Posterior cingulate gyrus (tissue), 11 donors: Measurements from ENCODE around the gene BRME1.
A peak's percentile ranks its signal among the peaks of the same experiment; 100 is the strongest.
"Not testable (repeated sequence)": the region's sequence is repeated elsewhere in the genome, so short reads cannot be mapped to it uniquely, and the experiment has no call there.

Source experiments
- DNase-seq, 10 donors: peaks; one replicate each; pipeline versions ENCODE4 v3.0.0 to v3.0.0-alpha.2; 2020 to 2021; ENCODE audit warnings: mixed read lengths in 3 of 10
- intact Hi-C: fragments of 100-400 bp; cut with DNase I; formaldehyde crosslinking; loops from one replicate; pipeline ENCODE4 v1.15.1; 2023

BRME1 gene

DNA sequence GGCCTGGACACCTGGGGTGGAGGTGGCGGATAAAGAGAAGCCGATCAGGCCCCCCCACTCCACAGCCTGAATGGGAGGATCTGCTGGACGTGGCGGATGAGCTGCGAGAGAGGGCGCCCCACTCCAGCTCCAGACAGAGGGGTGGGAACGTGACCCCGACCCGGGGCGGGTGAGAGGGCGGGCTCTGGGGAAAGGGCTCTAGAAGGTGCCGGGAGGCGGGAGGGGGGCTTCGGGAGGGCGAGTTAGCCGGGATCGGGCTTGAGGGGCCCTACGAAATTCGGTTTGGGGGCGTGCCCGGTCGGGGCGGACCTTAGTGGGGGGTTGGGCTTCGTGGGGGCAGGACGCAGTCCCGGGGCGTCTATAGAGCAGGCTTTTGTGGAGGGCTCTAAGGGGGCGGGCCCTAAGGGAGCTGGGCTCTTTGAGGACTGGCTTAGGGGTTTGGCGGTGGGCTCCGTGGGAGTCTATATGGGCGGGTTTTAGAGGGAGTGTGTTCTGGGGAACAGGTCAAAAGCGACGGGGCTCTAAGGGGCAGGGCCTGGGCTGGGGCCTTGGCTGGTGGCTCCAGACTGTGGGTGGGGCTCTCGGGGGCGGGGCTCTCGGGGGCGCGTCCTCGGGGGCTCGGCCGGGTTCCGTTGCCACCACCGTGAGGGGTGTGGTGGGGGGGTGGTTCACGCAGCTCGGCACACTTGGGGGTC, 33.1 kb downstream of the BRME1 start:
- peak in 1 of 10 donors; percentile 59 for DNase-seq
- intact Hi-C loops, result no loop called here

DNA sequence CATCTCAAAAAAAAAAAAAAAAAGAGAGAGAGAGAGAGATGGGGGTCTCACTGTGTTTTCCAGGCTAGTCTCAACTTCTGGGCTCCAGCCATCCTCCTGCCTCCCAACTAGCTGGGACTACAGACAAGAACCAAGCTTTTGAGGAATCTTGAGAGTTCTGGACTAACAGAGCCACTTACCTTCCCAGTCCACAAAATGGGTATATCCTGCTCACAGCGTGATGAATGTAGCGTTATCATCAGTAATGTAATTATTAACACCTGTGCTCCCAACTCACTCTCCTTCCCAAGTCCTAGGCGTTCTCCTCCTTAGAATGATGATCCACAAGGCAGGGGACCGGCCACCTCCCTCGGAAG, 33.6 kb downstream of the BRME1 start:
- intact Hi-C loops, result no loop called here
- DNase-seq, result no peak

DNA sequence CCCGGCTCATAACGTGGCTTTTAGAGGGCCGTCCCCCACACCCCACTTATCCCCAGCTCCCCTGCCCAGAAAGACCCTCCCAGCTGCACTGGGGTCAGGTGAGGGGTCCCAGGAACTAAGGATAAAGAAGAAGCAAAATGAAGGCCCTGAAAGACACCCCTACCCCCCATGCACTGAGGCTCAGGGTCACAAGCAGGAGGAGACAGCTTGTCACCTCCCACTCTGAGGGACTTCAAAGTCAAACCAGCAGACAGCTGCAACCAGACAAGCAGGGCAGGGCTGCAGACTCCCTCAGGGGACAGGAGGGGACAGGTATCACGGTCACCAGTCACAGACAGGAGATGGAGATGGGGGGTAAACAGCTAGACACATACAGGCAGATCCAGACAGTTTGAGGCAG, 35.0 kb downstream of the BRME1 start:
- intact Hi-C loops, result no loop called here
- DNase-seq, result no peak

DNA sequence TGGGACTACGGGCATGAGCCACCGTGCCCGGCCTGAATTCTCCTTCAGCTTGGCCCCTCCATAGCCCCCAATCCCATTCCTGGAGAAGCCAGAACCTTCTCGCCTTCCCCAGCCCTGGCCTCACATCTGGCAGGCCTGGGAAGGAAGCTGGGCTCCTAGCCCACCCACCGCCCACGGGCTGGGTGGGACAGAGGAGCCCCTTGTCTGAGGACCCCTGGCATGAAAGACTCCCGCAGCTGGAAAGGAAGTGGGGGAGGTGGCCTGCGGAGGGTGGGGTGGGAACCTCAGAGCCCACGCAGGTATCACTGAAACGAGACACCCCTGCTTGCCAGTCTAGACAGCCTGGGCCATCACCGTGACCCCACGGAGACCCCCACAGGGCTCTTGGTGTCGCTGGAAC, 36.6 kb downstream of the BRME1 start:
- intact Hi-C loops, result no loop called here
- no peak for DNase-seq

DNA sequence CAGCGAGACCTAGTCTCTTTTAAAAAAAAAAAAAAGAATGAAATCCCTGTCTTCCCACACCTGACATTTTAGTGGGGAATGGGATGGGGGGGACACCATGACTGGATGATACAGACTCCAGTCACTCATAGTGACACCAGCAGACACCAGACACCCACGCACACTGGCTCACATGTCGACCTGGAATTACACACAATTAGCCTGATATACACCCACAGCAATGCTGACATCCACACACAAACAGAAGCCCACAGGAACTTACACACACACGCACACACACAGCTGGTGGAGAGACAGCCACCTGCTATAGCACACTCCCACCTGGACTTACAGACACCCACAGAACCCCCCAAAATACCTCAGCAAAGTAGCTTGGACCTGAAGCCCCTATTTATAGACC, 37.3 kb downstream of the BRME1 start:
- no peak for DNase-seq
- intact Hi-C loops, result no loop called here

DNA sequence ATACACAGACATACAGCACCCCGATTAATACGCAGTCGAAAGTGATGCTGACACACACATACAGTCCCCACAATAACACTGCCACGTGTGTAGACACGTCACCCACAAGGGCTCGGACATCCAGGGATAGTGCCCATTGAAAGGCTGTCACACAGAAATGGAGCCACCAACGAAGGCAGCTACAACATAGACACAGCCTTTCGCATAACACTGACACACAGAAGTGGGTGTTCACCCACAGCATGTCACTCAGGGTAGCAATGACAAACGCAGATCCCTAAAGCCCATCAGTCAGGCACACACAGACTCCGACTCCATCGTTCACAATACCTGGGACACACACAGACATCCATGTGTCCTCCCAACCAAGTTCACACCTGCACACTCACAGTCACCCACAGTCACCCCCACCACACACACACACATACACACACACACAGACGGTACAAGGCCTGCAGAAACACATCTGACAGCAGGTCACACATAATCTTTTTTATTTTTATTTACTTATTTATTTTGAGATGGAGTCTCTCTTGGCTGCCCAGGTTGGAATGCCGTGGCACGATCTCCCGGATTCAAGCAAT, 39.4 kb downstream of the BRME1 start:
- DNase-seq, result no peak
- intact Hi-C loops, result no loop called here

DNA sequence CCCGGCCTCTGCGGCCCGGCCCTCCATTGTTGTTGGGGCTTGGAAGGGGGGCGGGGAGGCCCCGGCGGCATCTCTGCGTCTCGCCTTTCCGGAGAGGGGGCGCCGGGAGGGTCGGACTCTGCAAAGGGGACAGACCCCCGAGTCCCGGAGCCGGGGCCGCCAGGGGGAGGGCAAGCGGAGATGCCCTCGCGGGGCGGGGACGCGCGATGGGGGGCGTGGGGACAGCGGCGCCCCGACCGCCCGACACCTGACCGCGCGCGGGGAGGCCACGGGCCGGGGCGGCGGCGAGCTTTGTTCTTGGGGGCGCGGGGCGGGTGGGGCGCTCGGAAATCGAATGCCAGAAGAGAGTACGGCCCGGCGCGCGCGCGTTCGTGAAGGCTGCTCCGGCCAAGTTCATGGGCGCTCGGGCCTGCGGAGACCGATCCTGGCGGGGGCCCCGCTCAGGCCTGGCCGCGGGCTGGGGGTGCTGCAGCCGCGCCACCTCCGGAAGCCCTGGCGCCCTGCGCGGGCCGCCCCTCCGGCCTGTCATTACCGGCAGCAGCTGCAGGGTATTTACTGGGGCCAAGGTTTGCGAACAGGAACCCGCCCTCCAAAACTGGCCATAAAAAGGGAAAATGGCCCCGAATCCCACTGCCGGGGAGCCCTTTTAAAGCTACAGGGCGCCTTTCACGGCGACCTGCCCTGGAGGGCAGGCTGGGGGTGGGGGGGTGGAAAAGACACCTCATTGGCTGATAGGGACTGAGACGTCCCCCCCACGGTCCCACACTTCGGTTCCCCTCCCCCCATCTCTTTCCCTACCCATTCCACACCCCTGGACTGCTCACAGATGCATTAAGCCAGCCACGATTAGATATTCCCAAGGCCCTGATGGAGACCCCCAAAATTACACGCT, 40.1 kb downstream of the BRME1 start:
- intact Hi-C loops, result no loop called here

DNA sequence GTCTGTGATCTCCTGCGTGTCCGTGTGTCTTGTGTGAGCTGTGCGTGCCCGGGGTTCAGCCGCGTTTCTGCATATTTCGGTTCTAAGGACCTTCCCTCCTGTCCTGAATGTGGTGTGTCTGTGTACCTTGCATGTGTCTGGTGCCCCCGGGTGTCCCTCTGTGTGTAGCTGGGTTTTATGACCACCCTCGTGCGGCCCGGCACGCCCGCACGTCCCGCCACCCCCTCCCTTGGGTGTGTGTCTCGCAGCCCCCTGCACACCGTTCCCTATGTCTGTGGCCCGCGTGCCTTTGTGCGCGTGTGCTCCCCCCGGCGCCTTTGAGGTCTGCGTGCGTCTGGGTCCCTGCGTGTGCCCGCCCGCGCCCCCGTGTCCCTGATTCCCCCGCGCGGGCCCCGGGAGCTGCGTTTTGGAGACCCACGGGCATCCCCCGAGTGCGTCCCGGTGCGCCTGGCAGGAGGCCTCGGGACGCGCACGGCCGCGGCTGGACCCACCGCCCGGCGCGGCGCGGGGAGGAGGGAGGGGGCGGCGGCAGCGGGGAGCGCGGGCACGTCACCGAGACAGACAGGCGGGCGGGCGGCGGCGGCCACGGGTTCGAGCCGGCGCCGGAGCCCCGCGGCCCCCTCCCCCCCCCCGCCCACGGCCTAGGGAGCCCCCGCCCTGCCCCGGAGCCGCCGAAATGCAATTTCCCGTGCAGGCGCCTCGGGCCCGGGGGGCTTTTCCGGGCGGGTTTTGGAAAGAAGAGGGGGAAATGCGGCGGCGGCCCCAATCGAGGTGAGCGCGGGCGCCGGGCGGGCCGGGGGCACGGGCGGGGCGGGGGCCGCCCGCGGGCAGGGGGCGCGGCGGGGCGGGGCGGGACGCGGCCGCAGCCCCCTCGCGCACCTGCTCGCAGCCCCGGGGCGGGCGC, 41.0 kb downstream of the BRME1 start:
- peak in 2 of 10 donors; percentile 34 to 78 for DNase-seq
- intact Hi-C loops, result no loop called here

More for the DNA sequence above, 40.1 kb downstream of the BRME1 start:
- DNase-seq, result peak in 3 of 10 donors; percentile 39 to 46 (median 41)

DNA sequence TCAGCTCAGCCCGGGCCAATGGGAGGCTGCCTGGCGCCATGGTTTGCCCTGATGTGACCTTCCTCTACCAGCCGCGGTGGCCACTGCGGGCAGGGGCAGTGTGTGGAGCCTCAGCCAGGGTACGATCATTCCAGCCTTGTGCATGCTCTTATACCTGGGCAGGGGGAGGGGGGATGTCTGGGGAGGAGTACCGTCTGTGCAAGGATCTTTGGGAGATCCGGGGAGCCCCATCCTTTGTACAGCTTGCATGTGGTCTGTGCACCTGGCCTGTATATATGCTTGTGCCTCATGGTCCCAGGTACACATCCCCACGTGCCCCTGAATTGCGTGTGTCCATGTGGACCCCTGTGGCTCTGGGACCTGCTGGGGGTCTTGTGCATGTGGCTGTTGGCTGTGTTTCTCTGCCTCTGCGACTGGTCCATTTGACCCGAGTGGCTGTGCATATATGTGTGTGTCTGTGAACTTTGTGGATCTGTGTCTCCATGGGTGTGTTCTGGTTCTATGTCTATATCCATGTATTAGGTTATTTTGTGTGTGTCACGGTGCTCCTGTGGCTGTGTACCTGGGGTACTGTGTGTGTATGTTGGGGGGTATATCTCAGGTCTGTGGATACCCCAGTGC, 41.8 kb downstream of the BRME1 start:
- DNase-seq, result no peak

DNA sequence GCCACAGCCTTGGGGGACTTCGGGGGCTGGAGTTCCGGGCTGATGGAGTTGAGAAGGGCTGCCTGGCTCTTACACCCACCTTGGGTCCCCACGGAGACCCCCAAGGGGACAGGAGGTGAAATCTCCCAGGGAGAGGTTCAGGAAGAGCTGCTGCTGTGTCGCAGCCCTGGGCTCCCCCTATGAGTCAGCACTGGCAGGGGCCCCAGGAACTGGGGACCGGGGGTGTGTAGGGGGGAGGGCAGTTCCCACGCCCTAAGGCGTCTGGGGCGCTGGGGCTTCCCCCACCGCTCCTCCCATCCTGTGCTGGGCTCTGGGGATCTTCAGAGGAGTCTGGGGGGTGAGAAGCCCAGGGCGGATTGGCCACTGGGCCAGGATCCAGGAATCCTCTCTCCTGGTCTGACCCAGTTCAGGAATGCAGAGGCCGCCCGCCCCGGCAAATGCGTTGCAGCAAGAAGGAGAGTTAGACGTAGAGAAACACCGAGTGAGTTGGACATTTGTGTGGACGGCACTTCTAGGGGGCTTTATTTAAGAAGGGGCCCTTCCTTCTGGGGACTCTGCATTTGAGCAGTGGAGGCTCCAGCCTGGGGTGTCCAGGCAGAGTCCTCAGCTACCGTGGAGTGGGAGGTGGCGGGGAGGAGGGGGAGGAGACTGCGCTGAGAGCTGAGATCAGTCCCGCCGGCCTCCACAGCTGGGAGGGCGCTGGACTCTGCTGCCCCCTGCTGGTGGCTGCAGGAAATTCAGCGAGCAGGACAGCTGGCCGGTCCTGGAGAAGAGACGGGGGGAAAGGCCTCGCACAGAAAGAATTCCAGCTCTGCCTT, 44.0 kb downstream of the BRME1 start:
- DNase-seq, result peak; percentile 88 to 99 (median 94)
- intact Hi-C loops, result loop anchor here (1.0 to 2.0 kb wide), 3 partner anchors 57 to 265 kb away; no protein-coding TSS in a partner anchor

More for the DNA sequence above, 41.8 kb downstream of the BRME1 start:
- intact Hi-C loops, result no loop called here

DNA sequence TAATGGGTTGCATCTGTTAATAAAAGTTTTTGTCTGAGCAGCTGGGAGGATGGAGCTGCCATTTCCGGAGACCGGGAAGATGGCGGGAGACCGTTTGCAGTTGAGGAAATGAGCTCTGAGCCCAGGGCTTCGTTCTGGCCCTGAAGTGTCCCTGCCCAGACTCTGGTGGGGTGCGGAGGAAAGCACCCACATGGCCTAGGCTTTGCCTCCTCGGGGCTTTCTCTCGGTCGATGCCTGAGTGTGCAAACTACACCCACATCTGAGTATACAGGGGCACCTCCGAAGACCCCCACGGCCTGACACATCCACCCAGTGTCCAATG, 44.6 kb downstream of the BRME1 start:
- intact Hi-C loops, result no loop called here
- DNase-seq, result no peak

DNA sequence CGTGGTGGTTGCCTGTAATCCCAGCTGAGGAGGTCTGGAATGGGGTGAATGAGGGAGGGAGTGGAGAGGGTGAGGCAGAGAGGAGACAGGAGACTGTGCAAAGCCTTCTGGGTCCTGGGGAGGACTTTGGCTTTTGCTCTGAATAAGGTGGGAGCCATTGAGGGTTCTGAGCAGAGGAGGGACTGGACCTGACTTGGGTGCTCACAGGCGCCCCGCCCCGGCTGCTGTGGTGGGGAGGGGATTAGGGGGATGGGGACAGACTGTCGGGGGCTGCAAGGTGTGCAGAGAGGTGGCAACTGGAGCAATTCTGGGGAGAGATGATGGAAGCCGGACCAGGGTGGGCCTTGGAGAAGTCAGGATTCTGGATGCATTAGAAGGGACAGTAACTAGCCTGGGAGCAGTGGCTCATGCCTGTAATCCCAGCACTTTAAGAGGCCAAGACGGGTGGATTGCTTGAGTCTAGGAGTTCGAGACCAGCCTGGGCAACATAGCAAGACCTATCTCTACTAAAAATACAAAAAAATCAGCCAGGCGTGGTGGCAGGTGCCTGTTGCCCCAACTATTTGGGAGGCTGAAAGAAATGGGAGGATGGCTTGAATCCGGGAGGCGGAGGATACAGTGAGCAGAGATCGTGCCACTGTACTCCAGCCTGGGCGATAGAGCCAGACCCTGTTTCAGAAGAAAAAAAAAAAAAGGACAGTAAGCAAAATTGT, 45.1 kb downstream of the BRME1 start:
- DNase-seq, result no peak
- intact Hi-C loops, result no loop called here

DNA sequence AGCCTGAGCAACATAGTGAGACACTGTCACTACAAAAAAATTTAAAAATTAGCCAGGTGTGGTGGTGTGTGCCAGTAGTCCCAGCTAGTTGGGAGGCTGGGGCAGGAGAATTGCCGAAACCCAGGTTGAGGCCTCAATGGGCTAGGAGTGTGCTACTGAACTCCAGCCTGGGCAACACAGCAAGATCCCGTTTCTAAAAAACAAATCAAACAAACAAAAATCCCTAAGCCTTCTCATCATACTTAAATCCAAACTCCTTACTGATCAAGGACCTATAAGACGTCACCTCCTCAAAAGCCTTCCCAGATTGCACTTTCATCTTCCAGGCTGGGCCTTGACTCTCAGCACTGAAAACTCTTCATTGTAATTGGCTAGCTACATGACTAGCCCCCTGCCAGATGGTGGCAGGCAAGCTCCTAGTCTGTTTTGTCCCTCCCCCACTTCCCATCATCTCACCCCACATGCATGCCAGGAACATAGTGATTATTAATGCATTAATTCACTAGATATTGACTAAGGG, 46.5 kb downstream of the BRME1 start:
- intact Hi-C loops, result no loop called here
- DNase-seq, result no peak

DNA sequence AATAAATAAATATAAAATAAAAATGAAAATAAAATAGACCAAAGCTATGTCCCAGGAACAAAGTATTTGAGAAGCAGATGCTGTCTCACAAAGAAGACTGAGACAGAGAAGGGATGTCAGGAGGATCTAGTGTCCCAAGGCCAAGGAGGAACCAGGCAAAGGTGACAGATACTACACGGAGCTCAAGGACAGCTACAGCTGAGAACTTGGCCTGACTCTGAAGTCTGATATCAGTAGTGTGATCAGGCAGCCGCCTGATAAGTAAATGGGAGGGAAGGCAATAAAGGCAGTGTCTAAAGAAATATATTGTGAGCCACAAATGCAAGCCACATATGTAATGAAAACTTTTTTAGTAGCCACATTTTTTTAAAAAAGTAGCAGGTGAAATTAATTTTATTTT, 49.4 kb downstream of the BRME1 start:
- intact Hi-C loops, result no loop called here
- no peak for DNase-seq

DNA sequence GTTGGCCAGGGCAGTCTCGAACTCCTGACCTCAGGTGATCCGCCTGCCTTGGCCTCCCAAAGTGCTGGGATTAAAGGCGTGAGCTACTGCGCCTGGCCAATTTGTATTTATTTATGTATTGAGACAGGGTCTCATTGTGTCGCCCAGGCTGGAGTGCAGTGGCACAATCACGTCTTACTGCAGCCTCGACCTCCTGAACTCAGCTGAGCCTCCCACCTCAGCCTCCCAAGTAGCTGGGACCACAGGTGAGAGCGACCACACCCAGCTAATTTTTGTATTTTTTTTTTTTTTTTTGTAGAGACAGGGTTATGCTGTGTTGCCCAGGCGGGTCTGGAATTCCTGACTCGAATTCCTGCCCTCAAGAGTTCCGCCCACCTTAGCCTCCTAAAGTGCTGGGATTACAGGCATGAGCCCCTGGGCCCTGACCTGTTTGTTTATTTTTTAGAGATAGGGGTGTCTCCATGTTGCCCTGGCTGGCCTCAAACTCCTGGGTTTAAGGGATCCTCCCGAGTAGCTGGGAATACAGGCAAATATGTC, 53.7 kb downstream of the BRME1 start:
- DNase-seq, intact Hi-C loops: not testable (repeated sequence)

DNA sequence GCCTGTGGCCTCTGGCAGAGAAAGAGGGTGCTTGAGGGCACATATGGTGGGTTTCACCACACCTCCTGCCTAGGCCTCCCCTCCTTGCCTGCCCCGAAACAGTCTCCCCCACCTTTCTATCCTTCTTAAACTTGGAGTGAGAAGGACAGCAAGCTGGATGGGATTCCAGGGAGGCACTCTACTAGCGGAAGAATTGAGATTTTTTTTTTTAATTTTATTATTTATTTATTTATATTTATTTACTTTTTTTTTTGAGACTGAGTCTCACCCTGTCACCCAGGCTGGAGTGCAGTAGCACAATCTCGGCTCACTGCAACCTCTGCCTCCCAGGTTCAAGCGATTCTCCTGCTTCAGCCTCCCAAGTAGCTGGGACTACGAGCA, 54.2 kb downstream of the BRME1 start:
- intact Hi-C loops, DNase-seq: not testable (repeated sequence)

DNA sequence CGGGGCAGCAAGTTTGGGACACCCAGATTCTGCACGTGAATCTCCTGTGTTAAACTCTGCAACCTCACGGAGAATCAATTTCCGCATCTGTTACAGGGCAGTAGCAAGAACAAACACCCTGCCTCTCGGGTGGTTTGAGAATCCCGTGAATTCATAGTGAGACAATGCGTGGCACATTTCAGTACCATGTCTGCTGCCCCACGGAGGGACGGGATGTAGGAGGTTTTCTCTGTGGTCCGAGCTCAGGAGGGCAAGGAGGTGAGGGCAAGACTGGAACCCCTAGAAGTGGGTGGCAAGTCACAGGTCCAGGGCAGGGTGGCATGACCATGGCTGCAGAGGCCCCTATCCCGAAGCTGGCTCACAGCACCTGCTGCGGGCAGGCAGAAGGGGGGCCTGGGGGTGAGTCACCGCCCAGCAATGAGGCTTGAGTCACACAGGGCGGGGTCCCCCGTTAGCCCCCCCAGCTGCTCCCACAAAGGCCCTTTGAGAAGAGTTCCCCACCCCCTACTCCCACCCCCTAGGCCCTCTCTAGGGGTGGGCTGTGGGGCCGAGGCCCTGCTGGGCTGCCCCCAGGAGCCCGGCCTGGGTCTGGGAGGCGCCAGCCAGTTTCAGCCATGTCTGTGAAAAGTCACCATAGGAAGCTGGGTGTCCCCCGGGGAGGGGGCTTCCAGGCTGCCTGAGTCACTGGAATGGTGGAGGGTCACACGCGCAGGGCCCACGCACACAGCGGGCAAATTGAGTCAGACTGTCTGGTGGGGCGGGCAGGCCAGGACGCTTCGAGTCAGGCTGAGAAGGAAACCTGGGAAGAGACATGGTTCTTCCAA, 54.8 kb downstream of the BRME1 start:
- DNase-seq, result peak in 7 of 10 donors; percentile 52 to 95 (median 78)
- intact Hi-C loops, result no loop called here
